Kidney (tissue), 14 donors: Measurements from ENCODE around the gene IZUMO4. TPM values are rescaled to one million over a fixed set of nuclear protein-coding genes. Genes with fewer than 3 reads are reported as not detected.

Experiments
- DNase-seq, 5 donors: peaks; one replicate each; pipeline ENCODE4 v3.0.0-alpha.2; 2013 to 2020
- FAIRE-seq: peaks from 2 replicates; lab custom pipeline; 2012; peaks lifted over from hg19 to GRCh38; lab: Jason Lieb, UNC
- H3K27ac ChIP-seq, 2 donors: one replicate each; pipeline ENCODE4 v1.7.0; 2013; ENCODE audit warnings: low read depth in 2 of 2, low read length in 2 of 2, inconsistent platforms in 1 of 2
- H3K27me3 ChIP-seq: one replicate; pipeline ENCODE4 v1.7.1; 2013; ENCODE audit warnings: low read length, inconsistent platforms; ENCODE audit not compliant: control insufficient read depth, insufficient read depth
- H3K36me3 ChIP-seq, 3 donors: one replicate each; pipeline versions ENCODE4 v1.7.0 to v1.7.1; 2013; ENCODE audit warnings: low read length in 3 of 3, control low read depth in 1 of 3, inconsistent platforms in 1 of 3; ENCODE audit not compliant: insufficient read depth in 3 of 3, control insufficient read depth in 2 of 3
- H3K4me1 ChIP-seq, 3 donors: one replicate each; pipeline versions ENCODE4 v1.7.0 to v1.7.1; 2013; ENCODE audit warnings: low read length in 3 of 3, inconsistent platforms in 1 of 3, low read depth in 1 of 3; ENCODE audit not compliant: control insufficient read depth in 2 of 3, insufficient read depth in 2 of 3
- H3K4me3 ChIP-seq, 3 donors: one replicate each; pipeline versions ENCODE4 v1.7.0 to v1.8.1; 2013; ENCODE audit warnings: low read length in 3 of 3, control low read depth in 1 of 3, inconsistent platforms in 1 of 3
- H3K9ac ChIP-seq, 3 donors: one replicate each; pipeline versions ENCODE4 v1.7.0 to v1.7.1; 2013; ENCODE audit warnings: low read length in 3 of 3, control low read depth in 1 of 3, inconsistent platforms in 1 of 3
- H3K9me3 ChIP-seq, 3 donors: one replicate each; pipeline versions ENCODE4 v1.7.0 to v1.7.1; 2013; ENCODE audit warnings: low read length in 3 of 3, control low read depth in 1 of 3, inconsistent platforms in 1 of 3; ENCODE audit not compliant: control insufficient read depth in 2 of 3, insufficient read depth in 1 of 3
- CTCF ChIP-seq: IDR thresholded peaks from 3 replicates; pipeline ENCODE4 v1.5.1; 2012; ENCODE audit warnings: mild to moderate bottlenecking, moderate library complexity, borderline replicate concordance; ENCODE audit not compliant: insufficient read depth; ENCODE audit errors: extremely low read depth
- intact Hi-C: fragments of 100-400 bp; cut with DNase I; formaldehyde crosslinking; loops from one replicate; pipeline ENCODE4 v1.11.1; 2022
- polyA plus RNA-seq: library from polyadenylated mRNA; stranded (reverse); fragments of 350-450 nt; fragmentation: Illumina TruSeq; extraction: RNeasy Lipid Tissue Mini Kit (QIAGEN cat#74804); gene quantifications from one replicate; pipeline ENCODE4 v1.2.3, GENCODE V29; 2014; ENCODE audit warnings: low read depth, low replicate concordance; ENCODE audit not compliant: insufficient read depth
- total RNA-seq: library from RNA; stranded (reverse); fragmentation: NEBNext Ultra II Directional; extraction: Animal tissue kit (Norgen Biotek cat#: 25700); gene quantifications from one replicate; pipeline ENCODE4 v1.2.1, GENCODE V29; 2021
- donor health status: control.
- donor health status: control.
- donor health status: control.
- donor health status: control.
- donor health status: control.
- donor health status: DM: yes; HTN: yes; CAD: no.
- donor health status: Normal renal cell carcinoma (clear cell type).

The IZUMO4 gene
- total and polyA plus RNA-seq, 2 donors from 2014 or later = 4.3 to 8.9 TPM

DNA sequence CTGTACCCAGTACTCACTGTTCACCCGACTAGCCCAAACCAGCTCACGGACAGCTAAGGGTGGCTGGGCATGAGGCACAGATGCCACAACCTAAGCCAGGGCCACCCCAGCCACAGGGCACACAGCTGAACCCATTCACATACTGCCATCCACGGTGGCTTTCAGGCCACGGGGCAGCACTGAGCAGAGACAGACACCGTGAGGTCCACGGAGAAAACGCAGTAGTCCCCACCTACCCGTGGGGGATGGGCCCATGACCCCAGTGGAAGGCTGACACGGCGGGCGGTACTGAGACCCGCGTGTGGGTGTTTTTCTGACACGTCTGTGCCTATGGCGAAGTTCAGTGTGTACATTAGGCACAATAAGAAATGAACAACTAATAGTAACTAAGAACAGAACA, 25.5 kb downstream of the IZUMO4 start:
- no peaks in the 10 kb centered on the region for H3K27me3 ChIP-seq
- intact Hi-C loops = no loop called here

DNA sequence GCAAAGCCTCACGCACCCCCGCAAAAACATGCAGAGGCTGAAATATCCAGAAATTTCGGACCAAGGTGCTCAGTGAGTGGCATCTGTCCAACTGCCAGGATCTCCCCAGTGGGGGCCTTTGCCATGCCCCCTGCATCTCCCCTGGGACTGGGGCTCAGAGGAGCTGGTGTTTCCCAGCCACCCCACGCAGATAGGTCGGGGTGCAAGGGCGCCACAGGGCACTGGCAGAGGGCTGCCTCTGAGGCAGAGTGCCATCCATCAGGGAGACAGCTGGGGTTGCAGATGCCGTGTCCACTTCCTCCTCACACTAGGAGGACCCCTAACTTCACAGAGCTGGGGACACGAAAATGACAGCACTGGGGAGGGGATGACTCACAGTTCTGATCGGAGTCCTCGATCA, 26.3 kb downstream of the IZUMO4 start:
- peaks cover 2 to 40% (median 32%) of the 10 kb centered on the region in 3 donors for H3K36me3 ChIP-seq
- no peak overlapping the region for H3K27ac ChIP-seq
- TF ChIP-seq CTCF = no peak
- intact Hi-C loops = no loop called here
- FAIRE-seq (no peak), DNase-seq (no peak)
- no peak overlapping the region for H3K4me3 ChIP-seq
- H3K27me3 ChIP-seq = no peaks in the 10 kb centered on the region
- no peaks in the 10 kb centered on the region for H3K4me1 ChIP-seq
- no peaks in the 10 kb centered on the region for H3K9me3 ChIP-seq
- no peak overlapping the region for H3K9ac ChIP-seq

More for the DNA sequence above, 25.5 kb downstream of the IZUMO4 start:
- no peak for TF ChIP-seq CTCF
- no peak overlapping the region for H3K27ac ChIP-seq
- no peaks in the 10 kb centered on the region for H3K4me1 ChIP-seq
- DNase-seq = no peak
- no peak overlapping the region for H3K4me3 ChIP-seq
- no peak overlapping the region for H3K9ac ChIP-seq
- no peak for FAIRE-seq
- peaks cover 2 to 42% (median 34%) of the 10 kb centered on the region in 3 donors for H3K36me3 ChIP-seq
- no peaks in the 10 kb centered on the region for H3K9me3 ChIP-seq

DNA sequence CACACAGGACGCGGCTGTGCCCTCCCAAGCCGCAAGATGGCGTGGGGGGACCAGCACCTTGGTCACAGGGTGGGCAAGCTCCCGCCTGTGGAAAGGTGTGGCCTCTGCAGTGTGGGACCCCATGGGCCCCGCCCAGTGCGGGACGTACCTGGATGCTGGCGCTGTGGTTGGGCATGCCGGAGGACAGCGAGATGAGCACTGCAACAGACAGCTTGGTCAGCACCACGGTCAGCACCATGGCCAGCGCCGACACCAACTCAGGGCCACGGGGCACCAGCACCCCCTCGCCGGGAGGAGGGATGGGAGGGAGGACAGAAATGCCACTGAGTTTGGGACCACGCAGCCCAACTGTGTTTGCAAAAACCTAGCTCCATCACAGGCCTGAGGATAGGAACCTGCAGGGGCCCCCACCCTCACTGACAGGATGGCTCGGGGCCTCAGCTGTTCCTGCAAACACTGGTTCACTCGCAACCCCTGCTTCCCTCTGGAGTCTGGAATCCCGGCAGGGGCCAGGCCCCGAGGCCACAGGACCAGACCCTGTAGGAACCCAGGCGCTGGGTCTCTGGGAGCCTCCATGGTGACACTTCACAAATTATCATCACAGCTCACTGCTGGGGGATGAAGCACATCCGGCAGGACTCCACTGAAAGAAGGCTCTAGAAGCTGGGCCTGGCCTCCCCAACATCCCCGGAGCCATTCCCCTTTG, 27.1 kb downstream of the IZUMO4 start:
- FAIRE-seq = no peak
- no peak for TF ChIP-seq CTCF
- H3K27ac ChIP-seq = no peak overlapping the region
- H3K36me3 ChIP-seq = peaks cover 2 to 40% (median 25%) of the 10 kb centered on the region in 3 donors
- H3K27me3 ChIP-seq = no peaks in the 10 kb centered on the region
- DNase-seq = peak in 4 of 5 donors; percentile 34 to 55 (median 42)
- no peaks in the 10 kb centered on the region for H3K9me3 ChIP-seq
- H3K4me3 ChIP-seq = no peak overlapping the region
- no peak overlapping the region for H3K9ac ChIP-seq
- intact Hi-C loops = no loop called here
- H3K4me1 ChIP-seq = no peaks in the 10 kb centered on the region
